ENCODE measurements around the gene SFT2D2. TPM values are rescaled to one million over a fixed set of nuclear protein-coding genes. Genes with fewer than 3 reads are reported as not detected.

SFT2D2 gene
- polyA plus RNA-seq, 1 donor (not counting 4 experiments of a cell fraction or from before 2014, with no cell fraction given), result 27.6 TPM

GRCh38 chr1:168265596-168265995 is 39.8 kb downstream of the SFT2D2 start:
- H3K27me3 ChIP-seq (ENCODE audit: control insufficient read depth, extremely low read depth, insufficient read depth, low read length), result no peaks in the 10 kb centered on the region
- no peak overlapping the region for H2AFZ ChIP-seq (ENCODE audit: control insufficient read depth, low read length)
- no peaks in the 10 kb centered on the region for H4K20me1 ChIP-seq (ENCODE audit: control insufficient read depth, extremely low read depth, insufficient read depth, low read length)
- no peaks in the 10 kb centered on the region for H3K79me2 ChIP-seq (ENCODE audit: control insufficient read depth, insufficient read depth, low read length)
- no peak overlapping the region for H3K4me3 ChIP-seq (ENCODE audit: control insufficient read depth in 2 of 3, extremely low read depth in 1 of 3, insufficient read depth in 2 of 3, low read depth in 1 of 3, low read length in 3 of 3)
- dilution Hi-C loops (cut with MboI; ENCODE audit: extremely low pct_ligation_motif_present, low sequenced_read_pairs), result no loop called here
- H3K9me3 ChIP-seq (ENCODE audit: control insufficient read depth, low read depth, low read length), result no peaks in the 10 kb centered on the region
- no peak overlapping the region for H3K4me2 ChIP-seq (ENCODE audit: control insufficient read depth, extremely low read depth, insufficient read depth, low read depth, low read length)
- H3K9ac ChIP-seq (ENCODE audit: control insufficient read depth, extremely low read depth, insufficient read depth, low read length), result no peak overlapping the region
- DNase-seq (ENCODE audit: low read depth, low spot score) (no peak), FAIRE-seq (no peak)
- H3K4me1 ChIP-seq (ENCODE audit: control insufficient read depth, extremely low read depth, insufficient read depth, low read length), result peaks cover 20% of the 10 kb centered on the region
- no peaks in the 10 kb centered on the region for H3K36me3 ChIP-seq (ENCODE audit: control insufficient read depth in 2 of 2, extremely low read depth in 1 of 2, insufficient read depth in 2 of 2, low read length in 2 of 2)
- no peak overlapping the region for H3K27ac ChIP-seq (ENCODE audit: control insufficient read depth, insufficient read depth, low read length)
- H3K9me1 ChIP-seq (ENCODE audit: control insufficient read depth, extremely low read depth, insufficient read depth, low read length), result no peaks in the 10 kb centered on the region
- no peak for TF ChIP-seq EZH2 (IDR thresholded peaks at IDR 0.05; ENCODE audit: low read length)
- no peak for TF ChIP-seq CTCF (optimal IDR thresholded peaks at IDR 0.05 in 1 of 3, IDR thresholded peaks at IDR 0.05 in 1 of 3, conservative IDR thresholded peaks at IDR 0.05 in 1 of 3; ENCODE audit: extremely low read depth in 1 of 3, insufficient read depth in 2 of 3, low read length in 3 of 3)

GRCh38 chr1:168266644-168267186 is 40.9 kb downstream of the SFT2D2 start:
- Histone ChIP-seq H4K20me1 (ENCODE audit: control insufficient read depth, extremely low read depth, insufficient read depth, low read length) (no peaks in the 10 kb centered on the region), H3K9ac (ENCODE audit: control insufficient read depth, extremely low read depth, insufficient read depth, low read length) (no peak overlapping the region), H3K27ac (ENCODE audit: control insufficient read depth, insufficient read depth, low read length) (no peak overlapping the region), H3K36me3 (ENCODE audit: control insufficient read depth in 2 of 2, extremely low read depth in 1 of 2, insufficient read depth in 2 of 2, low read length in 2 of 2) (no peaks in the 10 kb centered on the region), H3K4me3 (ENCODE audit: control insufficient read depth in 2 of 3, extremely low read depth in 1 of 3, insufficient read depth in 2 of 3, low read depth in 1 of 3, low read length in 3 of 3) (no peak overlapping the region), H3K4me2 (ENCODE audit: control insufficient read depth, extremely low read depth, insufficient read depth, low read depth, low read length) (no peak overlapping the region), H2AFZ (ENCODE audit: control insufficient read depth, low read length) (no peak overlapping the region), H3K27me3 (ENCODE audit: control insufficient read depth, extremely low read depth, insufficient read depth, low read length) (no peaks in the 10 kb centered on the region), H3K79me2 (ENCODE audit: control insufficient read depth, insufficient read depth, low read length) (no peaks in the 10 kb centered on the region), H3K9me3 (ENCODE audit: control insufficient read depth, low read depth, low read length) (no peaks in the 10 kb centered on the region), H3K9me1 (ENCODE audit: control insufficient read depth, extremely low read depth, insufficient read depth, low read length) (no peaks in the 10 kb centered on the region), H3K4me1 (ENCODE audit: control insufficient read depth, extremely low read depth, insufficient read depth, low read length) (peaks cover 11% of the 10 kb centered on the region)
- no peak for FAIRE-seq
- peak; percentile 45 for DNase-seq (ENCODE audit: low read depth, low spot score)
- TF ChIP-seq CTCF (optimal IDR thresholded peaks at IDR 0.05 in 1 of 3, IDR thresholded peaks at IDR 0.05 in 1 of 3, conservative IDR thresholded peaks at IDR 0.05 in 1 of 3; ENCODE audit: extremely low read depth in 1 of 3, insufficient read depth in 2 of 3, low read length in 3 of 3) (no peak), EZH2 (IDR thresholded peaks at IDR 0.05; ENCODE audit: low read length) (no peak)
- dilution Hi-C loops (cut with MboI; ENCODE audit: extremely low pct_ligation_motif_present, low sequenced_read_pairs), result no loop called here

Data from keratinocyte (primary cell).